ENCODE measurements around the gene TCF7L2.
A peak's percentile ranks its signal among the peaks of the same experiment; 100 is the strongest.

TCF7L2 gene

DNA sequence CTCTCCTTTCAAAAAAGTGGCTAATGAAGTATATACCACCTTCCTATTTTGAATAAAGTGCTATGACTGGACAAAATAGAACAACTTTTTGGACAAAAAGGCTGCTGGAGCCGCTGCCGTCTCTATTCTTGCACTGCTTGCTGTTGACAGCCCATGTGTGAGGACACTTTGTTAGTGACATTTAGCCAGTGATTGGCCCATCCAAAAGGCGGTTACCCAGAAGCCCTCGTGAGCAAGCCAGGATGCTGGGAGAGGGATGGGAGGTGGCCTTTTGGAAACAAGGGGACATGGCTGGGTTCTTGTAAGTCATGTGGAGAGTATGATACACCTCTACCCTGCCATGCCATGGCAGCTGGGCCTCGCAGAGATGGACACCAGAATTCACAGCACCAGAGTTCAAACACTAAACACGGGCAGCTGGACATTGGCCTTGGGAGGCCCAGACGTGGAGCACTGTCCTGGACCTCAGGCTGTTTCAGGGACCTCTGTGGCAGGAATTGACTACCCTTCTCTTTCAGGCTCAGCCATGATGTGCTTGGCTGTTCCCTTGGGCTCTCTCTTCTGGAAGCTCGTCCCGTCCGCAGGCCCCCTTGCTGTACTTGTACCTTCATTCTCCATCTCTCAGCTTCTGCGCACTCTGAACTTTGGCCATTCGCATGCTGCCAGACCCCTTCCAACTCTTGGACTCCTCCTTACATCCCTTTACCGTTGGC lies 118.3 kb downstream of the TCF7L2 start:
- no peak for DNase-seq

DNA sequence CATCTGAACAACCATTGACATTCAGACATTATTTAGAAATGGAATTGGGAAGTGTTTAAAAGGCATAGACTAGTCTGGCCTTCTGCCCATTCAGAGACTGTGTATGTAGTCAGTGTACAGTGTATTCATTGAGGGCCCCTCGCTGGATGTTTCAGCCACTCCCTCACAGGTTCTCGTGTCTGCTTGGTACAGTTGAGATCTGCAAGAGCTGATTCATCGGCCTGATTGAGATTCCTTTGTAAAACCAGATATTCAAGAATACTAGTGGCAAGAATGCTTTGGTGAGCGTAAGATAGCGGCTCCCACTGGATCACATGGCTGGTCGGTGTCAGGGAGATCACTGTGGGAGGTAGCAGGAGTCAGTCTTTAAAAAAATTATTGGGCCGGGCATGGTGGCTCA lies 119.5 kb downstream of the TCF7L2 start:
- no peak for DNase-seq

DNA sequence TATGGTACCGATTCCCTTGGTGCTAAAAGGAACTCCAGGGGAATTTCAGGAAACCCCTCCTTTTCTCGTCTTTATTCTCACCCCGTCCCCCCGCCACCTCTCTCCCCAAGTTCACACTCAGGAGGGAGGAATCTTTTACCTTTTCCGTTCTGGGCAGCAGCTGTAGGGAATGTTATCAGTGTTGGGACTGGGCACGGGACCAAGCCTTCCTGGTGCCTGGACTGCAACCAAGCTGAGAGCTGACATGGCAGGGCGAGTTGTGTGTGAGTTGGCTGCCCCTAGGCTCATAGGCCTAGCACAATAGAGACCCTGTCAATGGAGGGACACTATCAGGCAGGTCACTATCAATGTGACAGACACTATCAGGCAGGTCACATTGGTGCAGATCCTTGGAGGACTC lies 121.4 kb downstream of the TCF7L2 start:
- DNase-seq, result no peak

DNA sequence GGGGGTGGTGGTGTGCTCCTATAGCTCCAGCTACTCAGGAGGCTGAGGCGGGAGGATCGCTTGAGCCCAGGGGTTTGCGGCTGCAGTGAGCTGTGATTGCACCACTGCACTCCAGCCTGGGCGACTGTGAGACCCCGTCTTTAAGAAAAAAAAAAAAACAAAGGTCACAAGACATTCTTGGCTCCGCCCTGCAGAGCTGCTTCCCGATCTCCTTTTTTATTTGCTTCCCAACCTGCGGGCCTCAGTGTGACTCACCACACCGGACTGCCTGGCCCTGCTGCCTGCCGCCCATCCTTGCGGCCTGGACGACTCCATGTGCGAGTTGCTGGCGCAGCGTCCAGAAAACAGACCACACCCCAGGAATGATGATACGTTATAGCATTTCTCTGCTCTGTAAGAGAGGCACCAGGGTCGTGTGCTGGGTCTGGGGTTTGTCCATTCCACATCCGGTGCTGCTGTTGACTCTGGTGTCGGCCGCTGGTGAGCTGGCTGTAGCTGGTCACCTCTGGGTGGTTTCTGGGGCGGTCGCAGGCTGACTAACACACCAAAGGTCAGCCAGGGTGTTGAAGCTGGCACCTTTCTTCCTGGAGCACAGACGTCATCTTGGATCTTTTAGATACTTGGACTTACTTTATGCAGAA lies 123.6 kb downstream of the TCF7L2 start:
- peak; percentile 83 for DNase-seq

DNA sequence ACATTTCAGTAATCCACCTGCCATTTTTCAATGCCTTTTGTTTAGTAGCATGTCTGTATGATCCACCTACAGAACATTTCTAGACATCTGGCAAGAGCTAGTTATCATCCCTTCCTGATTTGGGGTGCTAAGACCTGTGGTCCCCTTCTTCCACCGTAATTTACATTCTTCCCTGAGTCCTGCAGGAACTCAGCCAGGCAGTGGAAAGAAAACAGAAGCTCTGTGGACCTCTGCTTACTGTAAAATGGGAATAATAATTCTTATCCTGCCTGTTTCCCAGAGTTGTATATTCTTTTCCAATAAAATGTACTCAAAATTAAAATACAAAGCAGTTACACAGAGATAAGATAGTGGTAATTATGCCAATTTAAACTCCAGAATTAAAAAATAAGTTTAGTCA lies 126.9 kb downstream of the TCF7L2 start:
- DNase-seq, result no peak

DNA sequence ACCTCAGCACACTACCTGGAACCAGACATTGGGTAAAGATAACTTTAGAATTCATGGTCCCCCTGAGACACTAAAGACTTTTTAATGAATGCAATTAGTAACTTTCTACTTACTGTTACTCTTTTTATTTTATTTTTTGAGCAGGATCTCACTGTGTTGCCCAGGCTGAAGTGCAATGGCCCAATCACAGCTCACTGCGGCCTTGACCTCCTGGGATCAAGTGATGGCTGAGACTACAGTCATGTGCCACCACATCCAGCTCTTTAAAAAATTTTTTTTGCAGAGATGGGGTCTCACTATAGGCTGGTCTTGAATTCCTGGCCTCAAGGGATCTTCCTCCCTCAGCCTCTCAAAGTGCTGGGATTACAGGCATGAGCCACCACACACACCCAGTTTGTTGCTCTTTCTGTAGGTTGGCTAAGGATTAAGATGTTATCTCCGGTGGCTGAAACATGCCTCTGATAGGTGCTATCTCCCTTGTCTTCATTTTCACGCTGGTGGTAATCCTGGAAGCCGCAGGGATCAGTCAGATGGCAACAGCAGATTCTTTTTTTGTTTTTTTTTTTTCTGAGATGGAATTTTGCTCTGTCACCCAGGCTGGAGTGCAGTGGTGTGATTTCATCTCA lies 128.3 kb downstream of the TCF7L2 start:
- no peak for DNase-seq

DNA sequence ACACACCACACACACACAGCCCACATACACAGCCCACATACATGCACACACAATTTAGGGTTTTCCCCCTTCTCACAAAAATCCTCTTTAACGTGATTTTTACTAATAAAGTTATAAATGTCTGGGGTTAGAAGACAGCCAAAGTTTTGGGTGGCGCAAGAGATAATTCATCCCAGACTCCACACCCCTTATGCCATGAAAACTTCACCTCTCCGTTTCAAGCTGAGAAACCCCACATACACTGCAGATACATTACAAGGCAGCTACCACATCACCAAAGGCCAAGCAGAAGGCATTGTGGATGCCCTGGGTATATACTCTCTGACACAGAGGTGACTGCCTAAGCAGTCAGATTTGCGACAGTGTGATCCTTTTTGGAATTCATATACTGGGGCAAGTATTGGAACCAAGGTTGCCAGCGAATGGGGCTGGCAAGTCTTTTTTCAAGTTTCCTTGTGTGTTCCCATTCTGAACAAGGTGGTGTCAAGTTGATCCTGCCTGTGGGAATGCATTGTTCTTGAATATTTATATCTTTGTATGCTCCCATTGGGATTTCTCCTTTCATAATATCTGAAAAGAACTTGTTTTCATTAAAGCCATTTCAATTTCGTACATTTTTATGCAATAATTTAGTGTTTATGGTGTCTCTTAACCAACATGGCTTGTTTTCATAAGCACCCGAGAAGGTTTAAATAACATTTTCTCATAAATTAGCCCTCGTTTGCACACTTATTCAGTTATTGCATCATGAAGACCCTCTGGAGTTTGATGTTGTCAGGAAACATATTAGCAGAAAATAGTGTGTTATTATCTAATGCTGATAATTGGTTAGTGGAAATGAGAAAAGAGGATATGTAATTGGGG lies 130.2 kb downstream of the TCF7L2 start:
- no peak for DNase-seq

DNA sequence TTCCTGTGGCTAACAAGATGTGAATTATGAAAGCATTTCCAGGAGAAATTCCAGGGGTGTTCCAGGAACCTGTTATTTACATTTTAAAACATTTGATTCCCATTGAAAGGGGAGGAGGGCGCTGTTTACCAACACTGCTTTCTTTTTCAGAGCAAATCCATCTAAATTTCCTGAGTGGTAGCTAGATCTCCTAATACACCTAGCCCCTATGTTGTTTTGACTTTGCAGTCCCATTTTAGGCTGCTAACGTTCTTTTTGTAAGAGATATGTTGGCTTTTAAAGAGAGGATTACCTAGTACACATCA lies 130.8 kb downstream of the TCF7L2 start:
- no peak for DNase-seq

DNA sequence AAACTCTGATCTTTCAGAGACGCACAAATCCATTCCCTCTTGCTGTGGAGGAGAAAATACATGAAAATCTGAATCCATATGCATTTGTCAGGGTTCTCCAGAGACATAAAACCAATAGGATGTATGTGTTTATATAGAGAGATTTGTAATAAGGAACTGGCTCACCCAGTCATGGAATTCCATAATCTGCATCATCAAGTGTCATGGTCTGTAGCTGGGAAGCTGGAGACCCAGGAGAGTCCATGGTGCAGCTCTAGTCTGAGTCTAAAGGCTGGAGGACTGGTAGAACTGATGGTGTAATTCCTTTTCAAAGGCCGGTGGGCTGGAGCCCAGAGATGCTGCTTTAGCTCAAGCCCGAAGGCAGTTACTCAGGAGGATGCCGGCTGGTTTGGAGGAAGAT lies 134.0 kb downstream of the TCF7L2 start:
- peak; percentile 48 for DNase-seq

DNA sequence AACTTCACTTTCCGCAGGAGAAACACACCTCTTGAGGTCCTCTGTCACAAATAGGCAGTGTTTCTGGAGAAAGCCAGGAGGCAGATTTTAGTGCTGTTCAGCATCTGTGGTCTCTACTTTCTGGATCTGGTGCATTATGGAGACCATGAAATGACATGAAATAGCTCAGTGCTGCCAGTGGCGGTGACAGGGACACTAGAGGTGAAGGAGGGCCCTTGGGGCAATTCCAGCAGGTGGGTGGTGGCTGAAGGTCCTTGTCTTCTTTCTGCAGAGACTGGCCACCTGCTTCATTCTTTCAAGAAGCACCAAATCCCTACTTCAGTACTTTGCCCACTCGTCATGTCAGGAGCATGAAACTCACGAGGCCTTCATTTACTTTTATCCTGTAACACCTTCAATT lies 135.7 kb downstream of the TCF7L2 start:
- DNase-seq, result no peak

DNA sequence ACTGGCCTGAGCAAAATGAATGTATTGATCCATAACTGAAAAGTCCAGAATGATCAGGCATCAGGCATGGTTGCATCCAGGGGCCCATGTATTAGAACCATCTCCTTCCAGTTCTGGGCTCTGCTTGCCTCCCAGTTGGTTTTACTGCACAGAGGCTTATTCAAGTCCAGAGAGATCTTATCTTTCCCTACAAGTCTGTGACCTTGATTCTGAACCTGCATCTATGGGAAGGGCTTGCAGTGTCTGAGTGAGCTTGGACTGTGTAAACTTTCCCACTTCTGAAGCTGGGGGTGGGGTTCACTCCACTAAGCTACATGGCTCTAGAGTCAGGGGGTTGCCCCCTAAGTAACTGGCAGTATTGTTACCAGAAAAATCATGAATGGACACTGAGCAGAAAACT lies 136.2 kb downstream of the TCF7L2 start:
- no peak for DNase-seq

DNA sequence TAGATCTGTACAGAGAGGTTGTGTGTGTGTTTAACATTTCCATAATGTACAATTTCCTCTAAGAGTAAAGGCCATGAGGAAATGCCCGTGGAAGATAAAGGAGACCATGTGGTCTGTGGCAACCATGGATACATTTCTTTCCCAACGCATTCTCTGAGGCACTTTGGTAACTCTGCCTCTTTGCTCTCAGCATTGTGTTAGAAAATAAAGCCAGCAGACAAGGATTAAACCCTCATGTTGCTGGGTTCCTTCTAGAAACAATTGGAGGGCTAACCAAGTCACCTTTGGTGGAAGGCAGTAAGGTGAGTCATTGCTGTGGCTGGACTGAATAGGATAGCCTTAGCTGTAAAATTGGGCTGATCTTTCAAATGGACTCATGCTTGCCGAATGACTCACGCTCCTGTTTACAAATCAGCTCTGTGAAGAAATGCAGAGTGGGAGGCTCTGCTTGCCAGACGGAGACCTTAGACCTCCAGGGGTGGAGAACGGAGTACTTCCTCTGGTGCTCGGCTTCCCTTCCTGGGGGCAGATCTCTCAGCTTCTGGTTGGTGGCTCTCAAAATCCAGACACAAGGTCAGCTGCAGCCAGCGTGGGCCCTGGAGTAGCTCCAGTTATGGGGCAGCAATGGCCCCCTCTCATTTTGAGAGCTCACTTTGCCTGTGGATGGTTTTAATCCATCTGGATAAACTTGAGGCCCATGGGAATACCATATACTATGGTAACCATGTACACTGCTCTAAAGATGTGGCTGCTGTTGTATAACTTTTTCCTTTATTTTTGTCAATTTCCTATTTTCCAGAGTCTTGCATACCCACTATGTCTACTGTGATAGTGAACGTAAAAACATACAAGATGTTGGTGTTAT lies 137.3 kb downstream of the TCF7L2 start:
- DNase-seq, result peak; percentile 98

DNA sequence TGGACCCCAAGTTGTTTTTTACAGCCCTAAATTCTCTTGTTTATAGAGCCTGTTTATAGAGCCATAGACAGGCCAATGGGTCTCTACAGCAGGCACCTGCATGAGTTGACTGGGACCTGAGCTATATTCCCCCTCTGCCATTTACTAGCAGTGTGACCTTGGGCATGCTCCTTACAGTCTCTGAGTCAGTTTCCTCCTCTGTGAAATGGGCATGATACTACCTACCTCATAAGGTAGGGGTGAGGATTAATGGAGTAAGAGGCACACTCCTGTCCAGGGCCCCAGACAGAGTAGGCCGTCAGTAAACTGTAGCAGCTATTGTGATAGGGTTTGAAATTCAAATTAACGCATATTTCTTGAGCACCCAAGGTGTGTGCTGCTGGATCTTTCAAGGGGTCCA lies 138.1 kb downstream of the TCF7L2 start:
- DNase-seq, result no peak

DNA sequence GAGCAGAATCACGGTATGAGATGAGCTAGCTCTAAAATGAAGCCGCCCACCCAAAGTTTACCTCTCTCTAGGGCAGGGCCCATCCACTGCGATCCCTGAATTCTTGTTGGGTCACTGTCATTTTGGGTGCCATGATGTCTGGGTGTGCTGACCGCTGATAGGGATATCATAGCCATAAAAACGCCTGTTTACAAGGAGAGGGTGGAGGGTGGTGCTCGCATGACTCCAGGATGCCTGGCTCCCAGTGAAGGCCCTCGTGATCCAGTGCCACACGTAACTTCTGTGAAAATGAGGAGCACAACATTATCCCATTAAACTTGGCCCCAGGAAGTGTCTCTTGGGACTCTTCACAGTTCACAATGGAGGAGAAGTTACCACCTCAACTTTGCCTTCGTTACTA lies 139.5 kb downstream of the TCF7L2 start:
- DNase-seq, result no peak

DNA sequence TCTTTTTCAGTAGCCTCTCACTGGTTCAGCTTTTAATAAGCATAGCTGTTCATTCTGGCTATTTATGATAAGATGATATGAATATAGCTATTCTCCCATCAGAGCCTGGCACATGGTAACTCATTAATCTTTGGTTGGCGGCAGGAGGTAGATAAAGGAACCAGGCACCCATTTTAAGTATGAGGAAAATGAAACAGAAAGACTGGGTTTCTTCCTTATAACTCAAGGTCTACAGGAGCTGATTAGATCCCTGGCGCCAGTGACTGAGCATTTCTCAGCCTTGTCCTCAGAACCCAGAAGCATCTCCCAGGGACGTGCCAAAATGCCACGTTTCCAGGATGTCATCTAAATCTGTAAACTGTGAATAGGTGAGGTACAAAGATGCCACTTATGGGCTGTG lies 141.9 kb downstream of the TCF7L2 start:
- no peak for DNase-seq

DNA sequence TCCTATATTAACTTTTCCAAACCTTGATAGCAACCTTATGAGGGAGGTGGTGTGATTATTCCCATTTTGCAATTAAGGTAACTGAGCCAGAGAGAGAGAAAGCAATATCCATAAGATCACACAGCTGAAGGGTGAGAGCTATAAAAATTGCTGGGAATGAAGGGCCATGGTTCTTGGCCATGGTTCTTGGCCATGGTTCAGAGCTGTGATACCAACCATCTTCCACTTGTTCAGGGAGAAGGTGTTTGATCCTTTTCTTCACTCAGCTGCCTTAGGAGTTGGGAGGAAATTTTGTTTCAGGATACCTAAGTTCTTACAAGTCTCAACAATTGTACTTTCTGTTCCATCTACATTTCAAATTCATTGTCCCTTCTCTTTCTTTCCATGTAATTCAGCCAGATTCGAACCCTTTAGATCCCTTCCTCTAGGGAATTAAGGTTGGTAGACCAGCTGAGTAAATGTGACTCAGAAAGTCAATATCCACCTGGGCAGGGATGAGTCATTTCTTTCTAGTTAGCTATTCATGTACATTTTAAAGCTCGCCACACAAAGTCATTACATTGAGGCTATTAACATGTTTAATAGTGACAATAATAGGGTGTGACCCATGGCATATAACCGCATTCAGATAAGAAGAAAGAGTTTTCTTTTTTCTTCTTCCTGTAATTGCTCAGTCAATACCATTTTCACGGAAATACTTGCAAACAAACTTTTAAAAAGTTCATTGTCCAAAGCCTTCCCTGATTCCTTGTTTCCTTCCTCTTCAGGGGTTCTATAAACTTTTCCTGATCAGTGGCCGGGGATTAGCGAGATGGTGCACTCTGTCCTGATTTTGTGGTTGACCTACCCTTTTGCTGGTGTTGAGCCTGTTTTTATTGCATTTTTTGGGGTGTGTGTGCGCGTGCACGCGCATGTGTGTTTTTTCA lies 143.4 kb downstream of the TCF7L2 start:
- DNase-seq, result peak; percentile 45

DNA sequence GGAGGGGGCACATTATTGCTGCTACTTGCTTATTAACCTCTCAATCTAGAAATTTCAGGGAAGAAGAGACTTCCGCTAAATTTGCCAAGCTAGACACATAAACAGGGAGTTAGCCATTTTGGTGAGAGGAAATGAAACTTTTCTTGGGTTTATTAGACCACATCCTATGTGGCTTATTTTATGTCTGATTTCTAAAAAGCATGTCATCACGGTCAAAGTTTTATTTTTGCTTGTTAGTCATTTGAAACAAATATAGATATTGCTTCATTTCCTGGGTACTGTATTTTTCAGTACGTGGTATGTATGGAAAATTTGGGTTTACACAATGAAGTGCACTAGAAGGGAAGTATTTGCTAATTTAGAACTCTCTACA lies 144.1 kb downstream of the TCF7L2 start:
- peak; percentile 60 for DNase-seq

DNA sequence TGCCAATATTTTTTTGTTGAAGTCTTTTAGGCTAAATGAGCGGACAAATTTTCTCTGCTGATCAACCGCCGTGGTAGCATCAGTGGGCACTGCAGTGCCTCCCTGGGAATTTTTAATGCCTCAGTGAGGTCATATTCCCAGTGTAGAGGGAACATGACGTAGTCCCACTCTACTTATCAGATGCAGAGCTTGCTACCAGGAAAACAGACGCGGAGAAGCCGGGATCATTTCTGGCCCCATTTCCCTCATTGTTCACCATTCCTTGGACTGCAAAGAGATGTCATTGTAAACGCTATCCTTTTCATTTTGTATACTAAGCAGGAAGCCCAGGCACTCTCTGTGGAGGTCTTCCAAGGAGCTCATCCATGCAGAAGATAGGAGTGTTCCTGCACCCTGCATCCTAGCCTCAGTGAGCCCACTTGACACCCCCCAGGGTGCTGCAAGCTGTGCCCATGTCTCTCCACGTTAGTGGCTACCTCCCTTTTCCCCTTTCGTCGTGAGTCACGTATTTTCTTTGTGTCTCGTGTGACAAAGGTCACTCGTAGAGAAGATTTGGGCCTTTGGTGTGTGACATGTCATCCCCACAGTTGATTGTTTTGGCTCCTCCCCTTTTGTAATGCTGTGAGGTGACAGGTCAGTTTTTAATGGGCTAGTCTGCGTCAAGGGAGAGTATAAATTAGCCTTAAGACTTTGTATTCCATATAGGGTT lies 145.5 kb downstream of the TCF7L2 start:
- DNase-seq, result no peak

DNA sequence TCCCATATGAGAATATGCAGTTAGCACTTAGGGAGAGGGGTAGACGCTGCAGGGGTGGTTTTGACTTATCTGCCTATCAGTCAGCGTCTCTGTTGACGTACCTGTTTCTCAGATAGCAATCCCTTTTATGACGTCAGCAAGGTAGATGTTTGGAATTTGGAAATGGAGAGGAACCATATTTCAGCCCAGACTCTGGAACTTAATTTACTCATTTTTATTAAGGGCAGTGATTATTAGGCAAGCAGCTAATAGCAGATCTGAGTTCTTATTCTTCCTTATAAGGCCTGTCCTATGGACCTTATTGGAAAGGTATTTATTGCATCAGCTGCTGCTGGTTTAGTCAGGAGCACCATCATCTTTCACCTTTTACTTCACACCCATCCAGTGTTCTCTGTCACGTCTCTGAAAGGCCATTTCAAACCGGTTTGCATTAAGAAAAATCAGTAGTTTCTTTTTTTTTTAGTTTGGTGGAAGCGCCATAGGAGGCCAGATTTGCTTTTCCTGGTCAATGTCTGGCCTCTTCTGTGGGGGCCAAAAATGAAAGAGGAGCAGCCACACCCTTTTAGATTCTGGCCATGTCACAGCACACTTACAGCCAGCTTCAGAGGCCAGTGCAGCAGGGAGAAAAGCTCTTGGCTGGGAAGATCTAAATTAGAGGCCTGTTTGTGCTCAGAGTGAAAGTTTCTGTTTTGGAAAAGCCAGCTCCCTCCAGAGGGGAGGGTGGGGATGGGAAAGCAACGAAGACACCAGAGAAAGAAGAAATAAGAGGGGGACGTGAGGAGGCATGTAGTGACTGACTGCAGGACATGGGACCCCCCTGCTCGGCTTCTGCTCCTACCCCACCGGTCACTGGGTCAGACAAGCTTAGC lies 146.3 kb downstream of the TCF7L2 start:
- no peak for DNase-seq

DNA sequence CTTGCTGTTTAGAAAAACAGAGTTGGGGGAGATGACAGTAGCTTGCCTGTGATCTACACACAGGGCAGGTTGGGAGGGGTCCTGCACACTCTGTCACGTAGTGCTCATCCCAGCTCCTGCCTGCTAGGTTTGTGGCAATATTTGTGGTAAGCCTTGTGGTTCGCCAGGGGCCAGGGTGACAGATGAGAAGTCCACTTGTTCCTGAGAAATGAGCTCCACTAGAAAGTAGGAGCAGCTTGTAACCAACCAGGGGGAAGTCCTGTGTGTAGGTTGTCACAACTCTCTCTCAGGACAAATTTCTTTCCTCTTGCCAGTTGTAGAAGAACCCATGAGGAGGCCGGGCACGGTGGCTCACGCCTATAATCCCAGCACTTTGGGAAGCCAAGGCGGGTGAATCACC lies 147.0 kb downstream of the TCF7L2 start:
- no peak for DNase-seq
